HFFc6 (cell line): ENCODE measurements around the gene CCDC134. TPM values are rescaled to one million over a fixed set of nuclear protein-coding genes. Genes with fewer than 3 reads are reported as not detected.
A peak's percentile ranks its signal among the peaks of the same experiment; 100 is the strongest.

Experiments used
- DNase-seq: peaks from one replicate; pipeline ENCODE4 v3.0.0-alpha.2; 2018
- H3K27ac Mint-ChIP-seq: 2 replicates; pipeline ENCODE4 v1.8.0; 2020; ENCODE audit warnings: mild to moderate bottlenecking, mixed read lengths
- H3K27me3 Mint-ChIP-seq: 2 replicates; pipeline ENCODE4 v1.8.0; 2021; ENCODE audit warnings: mild to moderate bottlenecking, moderate library complexity, mixed read lengths; ENCODE audit not compliant: insufficient read depth
- H3K36me3 Mint-ChIP-seq: 2 replicates; pipeline ENCODE4 v1.8.0; 2021; ENCODE audit warnings: low read depth, mixed read lengths
- H3K4me1 Mint-ChIP-seq: 2 replicates; pipeline ENCODE4 v1.8.0; 2020; ENCODE audit warnings: low read depth, mixed read lengths
- H3K4me3 Mint-ChIP-seq: 2 replicates; pipeline ENCODE4 v1.8.0; 2020; ENCODE audit warnings: mild to moderate bottlenecking, moderate library complexity, mixed read lengths
- H3K9me3 Mint-ChIP-seq: 2 replicates; pipeline ENCODE4 v1.8.0; 2020; ENCODE audit warnings: mild to moderate bottlenecking, mixed read lengths
- CTCF ChIP-seq: fragments of 200-600 bp; sonication (generic); IDR thresholded peaks from 2 replicates; pipeline ENCODE4 v1.5.0; 2021; ENCODE audit warnings: antibody characterized with exemption, mild to moderate bottlenecking
- total RNA-seq, 6 experiments: library from RNA; stranded (reverse); fragmentation: NEBNext Ultra II Directional; extraction: Animal tissue kit (Norgen Biotek cat#: 25700); gene quantifications; 2 replicates in 1 of 6; 3 replicates in 5 of 6; pipeline ENCODE4 v1.2.3, GENCODE V29; 2021

CCDC134 gene
- total RNA-seq, 6 experiments from 2014 or later, result 8.9 to 10.4 (median 9.1) TPM

GRCh38 chr22:41762980-41763779, 37.3 kb upstream of the CCDC134 start:
- Mint-ChIP-seq H3K4me3 (no peak overlapping the region), H3K36me3 (no peaks in the 10 kb centered on the region), H3K4me1 (peaks cover 6% of the 10 kb centered on the region), H3K27me3 (peaks cover 8% of the 10 kb centered on the region), H3K9me3 (no peaks in the 10 kb centered on the region), H3K27ac (no peak overlapping the region)
- peak; percentile 67 for TF ChIP-seq CTCF
- no peak for DNase-seq

GRCh38 chr22:41766476-41766875, 34.0 kb upstream of the CCDC134 start:
- peaks cover 18% of the 10 kb centered on the region for H3K4me1 Mint-ChIP-seq
- H3K27ac Mint-ChIP-seq, result no peak overlapping the region
- H3K27me3 Mint-ChIP-seq, result peaks cover 9% of the 10 kb centered on the region; the same call in 1 of the 2 replicates
- H3K4me3 Mint-ChIP-seq, result no peak overlapping the region
- no peaks in the 10 kb centered on the region for H3K9me3 Mint-ChIP-seq
- DNase-seq, result no peak
- TF ChIP-seq CTCF, result no peak
- no peaks in the 10 kb centered on the region for H3K36me3 Mint-ChIP-seq

- TF ChIP-seq CTCF, result no peak
- H3K4me1 Mint-ChIP-seq, result peaks cover 24% of the 10 kb centered on the region
- H3K27ac Mint-ChIP-seq, result no peak overlapping the region
- DNase-seq, result peak; percentile 16
- no peaks in the 10 kb centered on the region for H3K36me3 Mint-ChIP-seq
- peaks cover 4% of the 10 kb centered on the region; the same call in 1 of the 2 replicates for H3K27me3 Mint-ChIP-seq
- H3K4me3 Mint-ChIP-seq, result no peak overlapping the region
- H3K9me3 Mint-ChIP-seq, result no peaks in the 10 kb centered on the region
Observed at GRCh38 chr22:41768430-41768829, 32.0 kb upstream of the CCDC134 start.

- Mint-ChIP-seq H3K4me1 (peaks cover 24% of the 10 kb centered on the region), H3K9me3 (no peaks in the 10 kb centered on the region), H3K4me3 (no peak overlapping the region), H3K36me3 (no peaks in the 10 kb centered on the region), H3K27ac (no peak overlapping the region), H3K27me3 (peaks cover 4% of the 10 kb centered on the region; the same call in 1 of the 2 replicates)
- DNase-seq, result no peak
- TF ChIP-seq CTCF, result no peak
Observed at GRCh38 chr22:41770715-41771468, 29.6 kb upstream of the CCDC134 start.

- Mint-ChIP-seq H3K27ac (no peak overlapping the region), H3K9me3 (no peaks in the 10 kb centered on the region), H3K4me3 (no peak overlapping the region), H3K27me3 (peaks cover 2% of the 10 kb centered on the region; the same call in 1 of the 2 replicates), H3K36me3 (no peaks in the 10 kb centered on the region), H3K4me1 (peaks cover 24% of the 10 kb centered on the region)
- TF ChIP-seq CTCF, result no peak
- DNase-seq, result no peak
Observed at GRCh38 chr22:41772198-41772597, 28.3 kb upstream of the CCDC134 start.
